ENCODE results near the gene TNS1. TPM values are rescaled to one million over a fixed set of nuclear protein-coding genes. Genes with fewer than 3 reads are reported as not detected.

TNS1 gene
- total RNA-seq, 1 experiment from 2014 or later = 0.49 TPM

DNA sequence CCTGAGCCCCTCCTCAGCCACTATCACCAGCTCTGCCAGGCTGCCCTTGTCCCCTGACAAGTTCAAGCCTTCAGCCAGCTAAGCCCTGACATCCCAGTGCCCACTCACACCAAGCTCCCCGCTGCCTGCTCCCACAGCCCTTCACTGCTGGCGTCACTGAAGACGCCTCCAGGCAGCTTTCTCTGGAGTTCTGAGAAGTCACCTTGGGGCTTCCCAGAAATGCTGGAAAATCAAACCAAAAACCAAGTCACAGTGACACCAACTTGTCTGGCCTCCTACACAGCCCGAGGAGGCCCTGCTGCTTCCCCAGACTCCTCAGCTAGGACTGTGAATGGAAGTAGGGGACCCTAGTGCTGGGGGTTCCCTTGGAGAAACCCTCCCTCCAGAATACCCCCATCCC lies 2.2 kb upstream of the TNS1 start:
- Histone ChIP-seq H3K27ac (ENCODE audit: low read length) (no peak overlapping the region), H3K4me3 (ENCODE audit: low read depth in 2 of 2, low read length in 2 of 2) (no peak overlapping the region), H3K36me3 (ENCODE audit: control insufficient read depth, insufficient read depth, low read length) (no peaks in the 10 kb centered on the region), H3K9me3 (ENCODE audit: control insufficient read depth, insufficient read depth, low read depth, low read length) (no peaks in the 10 kb centered on the region), H3K4me1 (ENCODE audit: control insufficient read depth, insufficient read depth, low read length) (no peaks in the 10 kb centered on the region), H3K27me3 (ENCODE audit: control insufficient read depth, insufficient read depth, low read length) (peaks cover 11% of the 10 kb centered on the region)
- in situ Hi-C loops (cut with HindIII; ENCODE audit: low pct_unique_long_range_greater_than_20kb, low sequenced_read_pairs) = no loop called here
- intact Hi-C loops (cut with micrococcal nuclease; ENCODE audit: unreplicated experiment) = no loop called here
- POLR2A ChIA-PET = no interaction called here
- DNase-seq (ENCODE audit: low read depth, low spot score) = no peak
- no TSS peak for BruUV-seq (replicated peaks)
- CTCF ChIA-PET = no interaction called here
- no peak for TF ChIP-seq CTCF (IDR thresholded peaks at IDR 0.05)
- no peak for TF ChIP-seq POLR2AphosphoS5 (IDR thresholded peaks at IDR 0.05; ENCODE audit: low read depth, low read length)
- TF ChIP-seq SIN3A (IDR thresholded peaks at IDR 0.05; ENCODE audit: borderline replicate concordance, insufficient read depth, low read depth, low read length) = no peak
- no peak for TF ChIP-seq TCF7L2 (IDR thresholded peaks at IDR 0.05; ENCODE audit: low read depth, low read length)
- no peak for TF ChIP-seq REST (IDR thresholded peaks at IDR 0.05; ENCODE audit: insufficient read depth in 1 of 2, low read depth in 2 of 2, low read length in 1 of 2)
- ATAC-seq = no peak

GRCh38 chr2:218003981-218004419 lies 1.2 kb upstream of the TNS1 start:
- Histone ChIP-seq H3K4me1 (ENCODE audit: control insufficient read depth, insufficient read depth, low read length) (no peaks in the 10 kb centered on the region), H3K27ac (ENCODE audit: low read length) (no peak overlapping the region), H3K9me3 (ENCODE audit: control insufficient read depth, insufficient read depth, low read depth, low read length) (no peaks in the 10 kb centered on the region), H3K36me3 (ENCODE audit: control insufficient read depth, insufficient read depth, low read length) (no peaks in the 10 kb centered on the region), H3K4me3 (ENCODE audit: low read depth in 2 of 2, low read length in 2 of 2) (no peak overlapping the region), H3K27me3 (ENCODE audit: control insufficient read depth, insufficient read depth, low read length) (peaks cover 4% of the 10 kb centered on the region)
- ChIA-PET CTCF (no interaction called here), POLR2A (no interaction called here)
- no peak for TF ChIP-seq SIN3A (IDR thresholded peaks at IDR 0.05; ENCODE audit: borderline replicate concordance, insufficient read depth, low read depth, low read length)
- no peak for TF ChIP-seq POLR2AphosphoS5 (IDR thresholded peaks at IDR 0.05; ENCODE audit: low read depth, low read length)
- no peak for TF ChIP-seq TCF7L2 (IDR thresholded peaks at IDR 0.05; ENCODE audit: low read depth, low read length)
- no peak for TF ChIP-seq REST (IDR thresholded peaks at IDR 0.05; ENCODE audit: insufficient read depth in 1 of 2, low read depth in 2 of 2, low read length in 1 of 2)
- no peak for TF ChIP-seq CTCF (IDR thresholded peaks at IDR 0.05)
- BruUV-seq (replicated peaks) = no TSS peak
- ATAC-seq (no peak), DNase-seq (ENCODE audit: low read depth, low spot score) (no peak)
- in situ Hi-C loops (cut with HindIII; ENCODE audit: low pct_unique_long_range_greater_than_20kb, low sequenced_read_pairs) = no loop called here
- intact Hi-C loops (cut with micrococcal nuclease; ENCODE audit: unreplicated experiment) = no loop called here

Measured in Panc1 (cell line).